OCI-LY7 (cell line): ENCODE data around the gene EXTL1. TPM values are rescaled to one million over a fixed set of nuclear protein-coding genes. Genes with fewer than 3 reads are reported as not detected.

Source experiments
- BruUV-seq: library from RNA; stranded (reverse); fragments of 400-500 nt; replicated peaks from 2 replicates; lab custom pipeline; 2021; lab: Mats Ljungman, UMichigan
- CTCF ChIA-PET: fragments of 300-600 bp; sonication (Branson Sonifier 250); formaldehyde crosslinking; loops from one replicate; lab custom pipeline; 2022; ENCODE audit warnings: antibody characterized with exemption; ENCODE audit not compliant: unreplicated experiment; lab: Charles Lee
- POLR2A ChIA-PET: fragments of 300-600 bp; sonication (Branson Sonifier 250); formaldehyde crosslinking; loops from one replicate; lab custom pipeline; 2022; ENCODE audit warnings: antibody characterized with exemption; lab: Charles Lee
- DNase-seq: peaks from one replicate; pipeline ENCODE4 v3.0.0-alpha.2; 2015; ENCODE audit warnings: low spot score
- H2AFZ ChIP-seq: fragments of 200-600 bp; sonication (generic), shearing (Covaris generic); 2 replicates; pipeline ENCODE4 v1.6.1; 2014; ENCODE audit warnings: mild to moderate bottlenecking, antibody characterized with exemption, low read length, moderate library complexity
- H3K27ac ChIP-seq: fragments of 200-600 bp; sonication (generic); 2 replicates; pipeline ENCODE4 v1.5.1; 2014; ENCODE audit warnings: mixed run types, low read depth, mild to moderate bottlenecking, moderate library complexity, low read length, inconsistent platforms; ENCODE audit not compliant: poor library complexity, severe bottlenecking
- H3K36me3 ChIP-seq: fragments of 200-600 bp; sonication (generic); 2 replicates; pipeline ENCODE4 v1.6.1; 2014; ENCODE audit warnings: mild to moderate bottlenecking, antibody characterized with exemption, low read length, moderate library complexity, mixed read lengths; ENCODE audit not compliant: insufficient read depth
- H3K4me1 ChIP-seq: fragments of 200-600 bp; sonication (generic); 2 replicates; pipeline ENCODE4 v1.5.1; 2014; ENCODE audit warnings: mild to moderate bottlenecking, low read length; ENCODE audit not compliant: insufficient read depth, poor library complexity, severe bottlenecking
- H3K4me2 ChIP-seq: fragments of 200-600 bp; sonication (generic); 2 replicates; pipeline ENCODE4 v1.6.1; 2014; ENCODE audit warnings: mild to moderate bottlenecking, low read length
- H3K4me3 ChIP-seq: fragments of 200-600 bp; sonication (generic); 2 replicates; pipeline ENCODE4 v1.5.1; 2014; ENCODE audit warnings: mild to moderate bottlenecking, low read depth, low read length; ENCODE audit not compliant: poor library complexity, severe bottlenecking
- H3K79me2 ChIP-seq: fragments of 200-600 bp; sonication (generic); 2 replicates; pipeline ENCODE4 v1.6.1; 2016; ENCODE audit warnings: low read depth, mild to moderate bottlenecking, low read length, moderate library complexity, mixed read lengths; ENCODE audit not compliant: insufficient read depth
- H3K9me2 ChIP-seq: fragments of 200-600 bp; sonication (generic); 2 replicates; pipeline ENCODE4 v1.6.1; 2016; ENCODE audit warnings: mild to moderate bottlenecking, low read length, mixed read lengths; ENCODE audit not compliant: insufficient read depth
- H3K9me3 ChIP-seq: fragments of 200-600 bp; sonication (generic); 2 replicates; pipeline ENCODE4 v1.6.1; 2014; ENCODE audit warnings: mild to moderate bottlenecking, mixed run types, low read length, mixed read lengths
- H4K20me1 ChIP-seq: fragments of 200-600 bp; sonication (generic); 2 replicates; pipeline ENCODE4 v1.6.1; 2014; ENCODE audit warnings: mild to moderate bottlenecking, antibody characterized with exemption, low read length, moderate library complexity, mixed read lengths; ENCODE audit not compliant: insufficient read depth
- EZH2phosphoT487 ChIP-seq: fragments of 200-600 bp; sonication (generic); IDR thresholded peaks from 2 replicates; pipeline ENCODE4 v1.6.1; 2018; ENCODE audit warnings: low read depth, borderline replicate concordance, mild to moderate bottlenecking, mixed run types, antibody characterized with exemption, low read length, moderate library complexity, mixed read lengths
- intact Hi-C: fragments of 100-400 bp; cut with micrococcal nuclease; formaldehyde crosslinking; loops from one replicate; pipeline ENCODE4 v1.10.0; 2022; ENCODE audit not compliant: unreplicated experiment
- total RNA-seq, 2 experiments: library from RNA; depleted of rRNA in 1 of 2; stranded (reverse); fragments of >200 nt in 1 of 2; shearing (Covaris generic) in 1 of 2; gene quantifications; 2 replicates each; pipeline ENCODE4 v1.2.3, GENCODE V29; 2014 to 2022
- TF ChIP-seq, protein P1 (sequence below): fragments of 200-600 bp; sonication (generic); conservative IDR thresholded peaks from 2 replicates; pipeline ENCODE4 v1.5.1; 2014; ENCODE audit warnings: mild to moderate bottlenecking, antibody characterized with exemption, low read length, moderate library complexity, mixed read lengths

EXTL1 gene
- total RNA-seq, 2 experiments from 2014 or later = 0.67 TPM; not detected in 1

GRCh38 chr1:26027716-26028489, 6.3 kb downstream of the EXTL1 start:
- no TSS peak for BruUV-seq
- CTCF ChIA-PET = no interaction called here
- no peaks in the 10 kb centered on the region for H3K36me3 ChIP-seq
- H3K9me2 ChIP-seq = no peaks in the 10 kb centered on the region
- no peak overlapping the region for H2AFZ ChIP-seq
- TF ChIP-seq, protein P1, sequence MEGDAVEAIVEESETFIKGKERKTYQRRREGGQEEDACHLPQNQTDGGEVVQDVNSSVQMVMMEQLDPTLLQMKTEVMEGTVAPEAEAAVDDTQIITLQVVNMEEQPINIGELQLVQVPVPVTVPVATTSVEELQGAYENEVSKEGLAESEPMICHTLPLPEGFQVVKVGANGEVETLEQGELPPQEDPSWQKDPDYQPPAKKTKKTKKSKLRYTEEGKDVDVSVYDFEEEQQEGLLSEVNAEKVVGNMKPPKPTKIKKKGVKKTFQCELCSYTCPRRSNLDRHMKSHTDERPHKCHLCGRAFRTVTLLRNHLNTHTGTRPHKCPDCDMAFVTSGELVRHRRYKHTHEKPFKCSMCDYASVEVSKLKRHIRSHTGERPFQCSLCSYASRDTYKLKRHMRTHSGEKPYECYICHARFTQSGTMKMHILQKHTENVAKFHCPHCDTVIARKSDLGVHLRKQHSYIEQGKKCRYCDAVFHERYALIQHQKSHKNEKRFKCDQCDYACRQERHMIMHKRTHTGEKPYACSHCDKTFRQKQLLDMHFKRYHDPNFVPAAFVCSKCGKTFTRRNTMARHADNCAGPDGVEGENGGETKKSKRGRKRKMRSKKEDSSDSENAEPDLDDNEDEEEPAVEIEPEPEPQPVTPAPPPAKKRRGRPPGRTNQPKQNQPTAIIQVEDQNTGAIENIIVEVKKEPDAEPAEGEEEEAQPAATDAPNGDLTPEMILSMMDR = no peak
- no peak for TF ChIP-seq EZH2phosphoT487
- H3K4me3 ChIP-seq = no peak overlapping the region
- H3K4me2 ChIP-seq = no peak overlapping the region
- no peaks in the 10 kb centered on the region for H3K9me3 ChIP-seq
- H4K20me1 ChIP-seq = no peaks in the 10 kb centered on the region
- POLR2A ChIA-PET = no interaction called here
- intact Hi-C loops = no loop called here
- H3K27ac ChIP-seq = no peak overlapping the region
- DNase-seq = no peak
- H3K4me1 ChIP-seq = no peaks in the 10 kb centered on the region
- H3K79me2 ChIP-seq = no peaks in the 10 kb centered on the region

- Histone ChIP-seq H3K79me2 (no peaks in the 10 kb centered on the region), H3K4me3 (no peak overlapping the region), H2AFZ (no peak overlapping the region), H4K20me1 (no peaks in the 10 kb centered on the region), H3K27ac (no peak overlapping the region), H3K4me2 (no peak overlapping the region), H3K9me3 (no peaks in the 10 kb centered on the region), H3K9me2 (no peaks in the 10 kb centered on the region), H3K36me3 (no peaks in the 10 kb centered on the region), H3K4me1 (no peaks in the 10 kb centered on the region)
- no peak for TF ChIP-seq EZH2phosphoT487
- TF ChIP-seq, protein P1 = no peak
- BruUV-seq = no TSS peak
- ChIA-PET CTCF (no interaction called here), POLR2A (no interaction called here)
- DNase-seq = no peak
- intact Hi-C loops = no loop called here
Measured at GRCh38 chr1:26028490-26028980, 7.0 kb downstream of the EXTL1 start.
